ENCODE measurements around the gene OPHN1.
"Not testable (repeated sequence)": the region's sequence is repeated elsewhere in the genome, so short reads cannot be mapped to it uniquely, and the experiment has no call there.

Gene OPHN1

GRCh38 chrX:68402094-68402493, 31.2 kb downstream of the OPHN1 start:
- no peak overlapping the region for H3K4me3 ChIP-seq (ENCODE audit: low read depth, low read length)
- no peak for TF ChIP-seq CTCF (IDR thresholded peaks at IDR 0.05; ENCODE audit: low read depth, low read length)

GRCh38 chrX:68398291-68398690, 35.0 kb downstream of the OPHN1 start:
- no peak for TF ChIP-seq CTCF (IDR thresholded peaks at IDR 0.05; ENCODE audit: low read depth, low read length)

GRCh38 chrX:68396953-68397352, 36.3 kb downstream of the OPHN1 start:
- no peak for TF ChIP-seq CTCF (IDR thresholded peaks at IDR 0.05; ENCODE audit: low read depth, low read length)

More at GRCh38 chrX:68398291-68398690, 35.0 kb downstream of the OPHN1 start:
- no peak overlapping the region for H3K4me3 ChIP-seq (ENCODE audit: low read depth, low read length)

GRCh38 chrX:68389419-68389960, 43.8 kb downstream of the OPHN1 start:
- H3K4me3 ChIP-seq (ENCODE audit: low read depth, low read length) = not testable (repeated sequence)

More at GRCh38 chrX:68396953-68397352, 36.3 kb downstream of the OPHN1 start:
- no peak overlapping the region for H3K4me3 ChIP-seq (ENCODE audit: low read depth, low read length)

- no peak overlapping the region for H3K4me3 ChIP-seq (ENCODE audit: low read depth, low read length)
- TF ChIP-seq CTCF (IDR thresholded peaks at IDR 0.05; ENCODE audit: low read depth, low read length) = no peak
Measured at GRCh38 chrX:68387776-68388175, 45.5 kb downstream of the OPHN1 start.

GRCh38 chrX:68383540-68383939, 49.8 kb downstream of the OPHN1 start:
- no peak overlapping the region for H3K4me3 ChIP-seq (ENCODE audit: low read depth, low read length)
- TF ChIP-seq CTCF (IDR thresholded peaks at IDR 0.05; ENCODE audit: low read depth, low read length) = no peak

- not testable (repeated sequence) for H3K4me3 ChIP-seq (ENCODE audit: low read depth, low read length)
Measured at GRCh38 chrX:68377579-68377978, 55.7 kb downstream of the OPHN1 start.

- H3K4me3 ChIP-seq (ENCODE audit: low read depth, low read length) = no peak overlapping the region
- TF ChIP-seq CTCF (IDR thresholded peaks at IDR 0.05; ENCODE audit: low read depth, low read length) = no peak
Measured at GRCh38 chrX:68376373-68376772, 56.9 kb downstream of the OPHN1 start.

All from WI38 (cell line).